B cell (primary cell): ENCODE measurements around the gene P2RX6. TPM values are rescaled to one million over a fixed set of nuclear protein-coding genes. Genes with fewer than 3 reads are reported as not detected.

Experiments used
- ATAC-seq: fragments of 200-7000 bp; cut with Tn5 transposase; one replicate; pipeline ENCODE4 v1.10.0; 2021; ENCODE audit warnings: low read depth, mild to moderate bottlenecking, moderate number of reproducible peaks, moderate library complexity
- CTCF ChIA-PET: fragments of 350-600 bp; sonication (Branson Sonifier 250); formaldehyde crosslinking; loops from one replicate; lab custom pipeline; 2021; ENCODE audit warnings: antibody characterized with exemption, inconsistent platforms; lab: Charles Lee
- POLR2A ChIA-PET: fragments of 350-600 bp; sonication (Branson Sonifier 250); formaldehyde crosslinking; loops from one replicate; lab custom pipeline; 2021; ENCODE audit warnings: antibody characterized with exemption; lab: Charles Lee
- DNase-seq: peaks from one replicate; pipeline ENCODE4 v3.0.0; 2013
- H2AFZ ChIP-seq: 2 replicates; pipeline ENCODE4 v1.6.1; 2012; ENCODE audit warnings: mild to moderate bottlenecking, low read depth, low read length; ENCODE audit not compliant: insufficient read depth, poor library complexity, severe bottlenecking
- H3K27ac ChIP-seq, 2 donors: 1 replicate in 1 of 2; 2 replicates in 1 of 2; pipeline ENCODE4 v1.5.1; 2012 to 2013; ENCODE audit warnings: low read length in 2 of 2, mild to moderate bottlenecking in 2 of 2, moderate library complexity in 1 of 2
- H3K27me3 ChIP-seq, 4 experiments: fragments of 200-600 bp in 1 of 4; sonication (generic) in 1 of 4; replicated peaks in 1 of 4; 1 replicate in 2 of 4; 2 replicates in 2 of 4; pipeline versions ENCODE4 v1.6.1 to v1.7.0; 2013 to 2016; ENCODE audit warnings: low read length in 3 of 4, mild to moderate bottlenecking in 2 of 4, mixed read lengths in 1 of 4, moderate library complexity in 1 of 4; ENCODE audit not compliant: insufficient read depth in 4 of 4, control insufficient read depth in 3 of 4; ENCODE audit errors: control extremely low read depth in 1 of 4
- H3K36me3 ChIP-seq, 2 experiments: replicated peaks in 1 of 2; 1 replicate in 1 of 2; 2 replicates in 1 of 2; pipeline versions ENCODE4 v1.6.1 to v1.7.1; 2013; ENCODE audit warnings: low read length in 1 of 2; ENCODE audit not compliant: insufficient read depth in 2 of 2, control insufficient read depth in 1 of 2; ENCODE audit errors: control extremely low read depth in 1 of 2, extremely low read depth in 1 of 2
- H3K4me1 ChIP-seq, 2 donors: fragments of 200-600 bp in 1 of 2; sonication (generic) in 1 of 2; 1 replicate in 1 of 2; 2 replicates in 1 of 2; pipeline versions ENCODE4 v1.5.1 to v1.6.1; 2013 to 2017; ENCODE audit warnings: low read length in 2 of 2; ENCODE audit not compliant: control insufficient read depth in 2 of 2, insufficient read depth in 2 of 2
- H3K4me2 ChIP-seq: replicated peaks from 2 replicates; pipeline ENCODE3; 2012; ENCODE audit warnings: mild to moderate bottlenecking, low read depth, low read length; ENCODE audit not compliant: poor library complexity, severe bottlenecking
- H3K4me3 ChIP-seq, 5 experiments: fragments of 200-600 bp in 1 of 5; sonication (generic) in 1 of 5; 1 replicate in 3 of 5; 2 replicates in 2 of 5; pipeline versions ENCODE4 v1.5.1 to v1.7.0; 2011 to 2016; ENCODE audit warnings: low read length in 4 of 5, mild to moderate bottlenecking in 4 of 5, low read depth in 2 of 5, control low read depth in 1 of 5, moderate library complexity in 1 of 5; ENCODE audit not compliant: insufficient read depth in 1 of 5; ENCODE audit errors: control extremely low read depth in 1 of 5, extremely low read depth in 1 of 5
- H3K79me2 ChIP-seq: fragments of 200-600 bp; sonication (generic); one replicate; pipeline ENCODE4 v1.6.0; 2016; ENCODE audit warnings: low read length; ENCODE audit not compliant: control insufficient read depth, insufficient read depth
- H3K9ac ChIP-seq: fragments of 200-600 bp; sonication (generic); 2 replicates; pipeline ENCODE4 v1.6.1; 2017; ENCODE audit warnings: mild to moderate bottlenecking, low read length, moderate library complexity
- H3K9me3 ChIP-seq, 3 donors: one replicate each; pipeline versions ENCODE4 v1.6.1 to v1.7.1; 2013; ENCODE audit warnings: low read length in 2 of 3; ENCODE audit not compliant: control insufficient read depth in 2 of 3, insufficient read depth in 1 of 3; ENCODE audit errors: control extremely low read depth in 1 of 3
- H4K20me1 ChIP-seq: 2 replicates; pipeline ENCODE4 v1.6.0; 2012; ENCODE audit warnings: mild to moderate bottlenecking, low read length; ENCODE audit not compliant: insufficient read depth, control insufficient read depth, poor library complexity, severe bottlenecking
- H3K27ac Mint-ChIP-seq: one replicate; pipeline ENCODE4 v1.8.0; 2021; ENCODE audit warnings: mixed read lengths
- H3K27me3 Mint-ChIP-seq: one replicate; pipeline ENCODE4 v1.8.0; 2021; ENCODE audit warnings: mixed read lengths
- H3K4me1 Mint-ChIP-seq: one replicate; pipeline ENCODE4 v1.8.0; 2021; ENCODE audit warnings: mixed read lengths
- H3K4me3 Mint-ChIP-seq: one replicate; pipeline ENCODE4 v1.8.0; 2021; ENCODE audit warnings: mixed read lengths
- H3K9me3 Mint-ChIP-seq: one replicate; pipeline ENCODE4 v1.8.0; 2022; ENCODE audit warnings: mixed read lengths; ENCODE audit not compliant: insufficient read depth
- CTCF ChIP-seq: fragments of 200-600 bp; IDR thresholded peaks from one replicate; pipeline ENCODE4 v1.8.0; 2022; ENCODE audit warnings: antibody characterized with exemption, mild to moderate bottlenecking
- EZH2 ChIP-seq: IDR thresholded peaks from 2 replicates; pipeline ENCODE4 v1.6.1; 2012; ENCODE audit warnings: borderline replicate concordance, low read depth, mild to moderate bottlenecking, moderate library complexity, low read length; ENCODE audit not compliant: insufficient read depth, poor library complexity, severe bottlenecking
- WGBS: methylation state at CpG from one replicate; pipeline ENCODE4 v1.1.5; 2013; ENCODE audit warnings: missing lambda C conversion rate; ENCODE audit not compliant: insufficient coverage; 5-methylcytosine and 5-hydroxymethylcytosine counted together
- intact Hi-C: fragments of 100-400 bp; cut with micrococcal nuclease; formaldehyde crosslinking; loops from one replicate; pipeline ENCODE4 v1.10.0; 2022
- polyA plus RNA-seq: library from polyadenylated mRNA; depleted of rRNA; stranded (reverse); fragments of >200 nt; gene quantifications from 2 replicates; pipeline ENCODE4 v1.2.3, GENCODE V29; 2012
- total RNA-seq, 2 donors: library from RNA; stranded (reverse); fragments of 120-200 nt in 1 of 2; gene quantifications; 1 replicate in 1 of 2; 2 replicates in 1 of 2; pipeline versions ENCODE4 v1.2.3 to v1.2.4, GENCODE V29; 2013 to 2022

P2RX6 gene
- total and polyA plus RNA-seq, 2 donors (not counting 1 experiment from before 2014, with no cell fraction given): 0.49 to 0.79 TPM

- peaks cover 0 to 3% (median 0%) of the 10 kb centered on the region in 4 experiments for H3K27me3 ChIP-seq
- H3K79me2 ChIP-seq: peaks cover 13% of the 10 kb centered on the region
- Mint-ChIP-seq H3K27ac (no peak overlapping the region), H3K9me3 (no peaks in the 10 kb centered on the region), H3K4me1 (peaks cover 29% of the 10 kb centered on the region), H3K27me3 (peaks cover 3% of the 10 kb centered on the region), H3K4me3 (no peak overlapping the region)
- no peak overlapping the region for H2AFZ ChIP-seq
- no peak overlapping the region for H3K27ac ChIP-seq
- no peaks in the 10 kb centered on the region for H4K20me1 ChIP-seq
- ATAC-seq: no peak
- H3K4me2 ChIP-seq: no peak overlapping the region
- no peak for TF ChIP-seq CTCF
- no peak for TF ChIP-seq EZH2
- H3K9me3 ChIP-seq: peaks cover 0 to 22% (median 8%) of the 10 kb centered on the region in 3 donors
- DNase-seq: no peak
- ChIA-PET CTCF (no interaction called here), POLR2A (interaction anchor here (0.7 kb wide), 1 partner anchor 15 kb away, joined by 5 read pairs; no protein-coding TSS in a partner anchor)
- no peak overlapping the region for H3K4me3 ChIP-seq
- WGBS: 89% methylated on average over 8 of the region's 17 CpGs
- intact Hi-C loops: no loop called here
- H3K4me1 ChIP-seq: peaks cover 25 to 39% of the 10 kb centered on the region in 2 donors
- H3K9ac ChIP-seq: no peak overlapping the region
- no peaks in the 10 kb centered on the region for H3K36me3 ChIP-seq
Measured at GRCh38 chr22:20977516-20978170, 37.3 kb upstream of the P2RX6 start.

- TF ChIP-seq EZH2 (no peak), CTCF (no peak)
- intact Hi-C loops: no loop called here
- peaks cover 3% of the 10 kb centered on the region for H3K27me3 Mint-ChIP-seq
- Histone ChIP-seq H3K4me3 (no peak overlapping the region), H3K9ac (no peak overlapping the region), H3K4me2 (no peak overlapping the region), H3K79me2 (peaks cover 18% of the 10 kb centered on the region), H3K36me3 (no peaks in the 10 kb centered on the region), H4K20me1 (no peaks in the 10 kb centered on the region), H3K27ac (no peak overlapping the region), H3K9me3 (peaks cover 0 to 22% (median 8%) of the 10 kb centered on the region in 3 donors), H3K4me1 (peaks cover 24 to 36% of the 10 kb centered on the region in 2 donors), H2AFZ (no peak overlapping the region), H3K27me3 (peaks cover 0 to 3% (median 0%) of the 10 kb centered on the region in 4 experiments)
- DNase-seq: no peak
- H3K27ac Mint-ChIP-seq: no peak overlapping the region
- ChIA-PET CTCF (no interaction called here), POLR2A (interaction anchor here (0.7 kb wide), 1 partner anchor 16 kb away, joined by 5 read pairs; no protein-coding TSS in a partner anchor)
- no peaks in the 10 kb centered on the region for H3K9me3 Mint-ChIP-seq
- WGBS: 57% methylated on average over 1 of the region's 2 CpGs
- no peak overlapping the region for H3K4me3 Mint-ChIP-seq
- peaks cover 31% of the 10 kb centered on the region for H3K4me1 Mint-ChIP-seq
- ATAC-seq: no peak
Measured at GRCh38 chr22:20978419-20978818, 36.5 kb upstream of the P2RX6 start.
